SKM-1 (cell line): ENCODE measurements around the gene ALKBH5.

ENCODE experiments used
- DNase-seq: peaks from one replicate; lab custom pipeline; 2025; ENCODE audit not compliant: unreplicated experiment; lab: John Stamatoyannopoulos, UW

ALKBH5 gene

DNA sequence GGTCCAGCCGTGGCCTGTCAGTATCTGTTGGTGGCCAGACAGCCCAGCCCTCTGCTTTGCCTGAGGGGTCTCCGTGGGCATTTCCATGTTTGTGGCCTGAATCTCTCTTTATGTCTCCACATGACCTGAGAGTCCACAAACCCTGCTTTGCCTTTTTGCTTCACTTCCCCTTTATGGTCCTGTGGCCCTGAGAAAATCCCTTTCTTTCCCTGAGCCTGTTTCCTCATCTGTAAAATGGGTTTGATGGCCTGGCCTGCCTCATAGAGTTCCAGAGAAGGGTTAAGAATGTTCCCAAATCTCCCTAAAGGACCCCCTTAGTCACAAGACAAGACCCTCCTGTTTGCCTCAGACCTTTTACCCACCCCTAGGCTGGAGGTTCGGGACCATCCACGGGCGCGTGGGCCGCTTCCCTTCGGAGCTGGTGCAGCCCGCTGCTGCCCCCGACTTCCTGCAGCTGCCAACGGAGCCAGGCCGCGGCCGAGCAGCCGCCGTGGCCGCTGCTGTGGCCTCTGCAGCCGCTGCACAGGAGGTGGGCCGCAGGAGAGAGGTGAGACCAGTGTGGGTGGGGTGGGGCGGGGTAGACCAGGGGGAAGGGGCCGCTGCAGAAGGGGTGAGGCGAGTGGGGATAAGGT is 26.2 kb upstream of the ALKBH5 start:
- no peak for DNase-seq

GRCh38 chr17:18158022-18158600 is 25.5 kb upstream of the ALKBH5 start:
- DNase-seq: no peak

- no peak for DNase-seq
Measured at GRCh38 chr17:18159551-18160120, 24.0 kb upstream of the ALKBH5 start.

GRCh38 chr17:18160128-18160856 is 23.3 kb upstream of the ALKBH5 start:
- no peak for DNase-seq

DNA sequence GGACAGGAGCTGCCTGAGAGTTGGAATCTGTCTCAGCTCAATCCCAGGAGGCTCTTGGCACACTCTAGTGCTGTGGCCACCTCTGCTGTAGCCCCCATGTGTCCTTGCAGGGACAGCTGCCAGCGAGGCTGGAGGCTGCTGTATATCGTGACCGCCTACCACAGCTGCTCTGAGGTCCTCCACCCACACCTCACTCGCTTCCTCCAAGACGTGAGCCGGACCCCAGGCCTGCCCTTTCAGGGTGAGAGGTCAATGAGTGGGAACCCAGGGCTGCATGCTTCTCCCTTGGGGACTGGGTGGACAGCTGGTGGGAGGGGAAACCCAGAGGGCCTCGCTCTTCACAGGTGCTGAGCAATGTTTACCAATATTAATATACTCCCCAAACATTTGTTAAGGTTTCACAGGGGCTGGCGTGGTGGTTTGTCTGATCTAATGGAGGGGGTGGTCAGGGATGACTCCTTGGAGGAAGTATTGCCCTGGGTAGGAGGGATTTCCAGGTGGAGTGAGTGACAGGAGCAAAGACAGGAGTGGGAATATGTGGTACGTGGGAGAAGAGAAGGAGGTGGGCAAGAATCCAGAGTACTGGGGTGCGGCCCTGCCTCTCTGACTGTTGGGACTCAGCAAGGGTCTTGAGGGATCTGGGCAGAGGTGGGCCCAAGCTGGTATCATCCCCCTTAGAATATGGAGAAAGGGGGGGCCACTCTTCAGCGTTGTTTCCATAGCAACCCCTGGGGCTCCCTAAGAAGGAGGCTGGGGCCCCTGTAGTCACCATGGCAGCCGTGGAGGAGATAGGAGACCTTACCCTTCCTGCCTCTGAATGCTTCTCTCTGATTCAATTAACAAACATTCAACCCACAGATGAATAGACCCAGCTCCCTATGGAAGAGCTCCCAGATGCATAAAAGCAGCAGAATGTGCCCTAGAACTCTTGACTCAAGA is 22.2 kb upstream of the ALKBH5 start:
- DNase-seq: no peak

DNA sequence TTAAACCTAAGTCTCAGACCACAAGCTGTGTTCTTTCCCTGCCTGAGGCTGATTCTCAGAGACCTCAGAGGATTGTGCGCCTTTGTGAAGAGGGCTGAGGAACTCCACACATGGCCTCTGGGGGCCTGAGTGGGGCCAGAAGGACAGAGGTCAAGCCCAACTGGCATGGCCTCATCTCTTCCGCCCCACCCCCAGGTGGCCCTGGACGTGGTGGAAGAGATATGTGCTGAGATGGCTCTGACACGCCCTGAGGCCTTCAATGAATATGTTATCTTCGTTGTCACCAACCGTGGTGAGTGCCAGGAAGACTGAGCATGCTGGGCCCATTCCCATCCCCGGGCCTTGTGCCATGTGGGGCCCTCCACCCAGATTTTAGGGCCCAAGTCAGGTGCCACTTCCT is 20.1 kb upstream of the ALKBH5 start:
- DNase-seq: no peak

- no peak for DNase-seq
Measured at GRCh38 chr17:18166894-18167293, 16.7 kb upstream of the ALKBH5 start.

- no peak for DNase-seq
Measured at GRCh38 chr17:18167421-18167820, 16.2 kb upstream of the ALKBH5 start.

GRCh38 chr17:18172531-18173278 is 10.9 kb upstream of the ALKBH5 start:
- DNase-seq: no peak

DNA sequence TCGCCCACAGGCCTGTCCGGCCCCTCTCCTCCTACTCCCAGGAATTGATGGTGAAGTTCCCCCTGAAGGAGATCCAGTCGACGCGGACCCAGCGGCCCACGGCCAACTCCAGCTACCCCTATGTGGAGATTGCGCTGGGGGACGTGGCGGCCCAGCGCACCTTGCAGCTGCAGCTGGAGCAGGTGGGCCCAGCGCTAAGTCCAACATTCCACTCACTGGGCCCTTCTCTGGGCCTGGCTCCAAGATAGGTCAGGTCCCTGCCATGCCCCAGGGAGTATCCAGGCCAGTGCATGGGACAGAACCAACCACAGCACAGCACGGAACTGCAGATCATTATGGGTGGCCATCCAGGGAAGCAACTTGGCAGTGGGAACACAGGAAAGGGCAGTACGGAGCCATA is 9.9 kb upstream of the ALKBH5 start:
- no peak for DNase-seq

GRCh38 chr17:18176176-18176575 is 7.5 kb upstream of the ALKBH5 start:
- peak; percentile 74 for DNase-seq

GRCh38 chr17:18177133-18177532 is 6.5 kb upstream of the ALKBH5 start:
- DNase-seq: no peak

DNA sequence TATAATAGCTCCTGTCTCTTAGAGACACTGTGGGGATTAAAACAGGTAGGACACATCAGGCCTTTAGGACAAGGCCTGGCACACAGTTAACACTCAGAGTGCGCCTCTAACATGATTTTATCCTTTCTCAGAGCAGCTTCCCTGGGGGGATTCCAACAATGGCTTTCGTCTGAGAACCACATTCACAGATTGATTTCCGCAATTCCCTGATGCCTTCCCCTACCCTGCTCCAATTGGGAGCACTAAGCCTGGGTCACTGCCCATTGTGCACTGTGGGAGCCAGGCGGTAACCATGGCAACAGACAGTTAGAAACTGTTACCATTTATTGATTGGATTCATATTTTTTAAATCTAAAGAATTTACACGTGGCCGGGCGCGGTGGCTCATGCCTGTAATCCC is 5.9 kb upstream of the ALKBH5 start:
- no peak for DNase-seq

GRCh38 chr17:18179196-18179595 is 4.4 kb upstream of the ALKBH5 start:
- no peak for DNase-seq

GRCh38 chr17:18179804-18180203 is 3.8 kb upstream of the ALKBH5 start:
- no peak for DNase-seq

DNA sequence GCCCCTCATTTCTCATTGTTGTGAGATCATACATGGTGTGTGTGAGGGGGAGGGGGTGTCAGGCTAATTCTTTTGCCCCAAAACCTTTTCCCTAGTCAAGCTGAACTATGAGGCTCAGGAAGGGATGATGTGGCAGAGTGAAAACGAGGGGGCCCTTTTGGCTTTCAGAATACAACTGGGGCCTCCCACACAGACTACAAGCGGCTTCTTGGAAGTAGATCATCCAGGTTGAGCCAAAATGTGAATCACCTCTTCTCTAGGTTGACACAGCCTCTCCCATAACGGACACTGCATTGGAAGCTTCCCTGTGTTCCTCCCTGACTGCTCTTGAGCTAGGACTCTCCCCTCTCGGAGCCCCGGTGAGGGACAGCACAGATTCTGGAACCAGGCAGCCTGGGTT is 2.3 kb upstream of the ALKBH5 start:
- no peak for DNase-seq

GRCh38 chr17:18182110-18182977 is 1.3 kb upstream of the ALKBH5 start:
- DNase-seq: no peak

GRCh38 chr17:18182978-18183333 is 672 bp upstream of the ALKBH5 start:
- peak; percentile 88 for DNase-seq
